Activated CD4-positive, alpha-beta T cell treated with anti-CD3 and anti-CD28 coated beads, Interleukin-2, Interleukin-4, amounts not matched to agents 100 ng/mL and 50 ng/mL, durations not matched to agents 16 hours and 8 hours (primary cell): ENCODE measurements around the gene ARRB1.
"Not testable (repeated sequence)": the region's sequence is repeated elsewhere in the genome, so short reads cannot be mapped to it uniquely, and the experiment has no call there.

Experiments
- DNase-seq: peaks from one replicate; pipeline ENCODE4 v3.0.0-alpha.2; 2020; ENCODE audit warnings: low spot score

Gene ARRB1

GRCh38 chr11:75351541-75351790 is at the start of gene ARRB1:
TSS of gene ARRB1 (minus strand) at chr11:75351661. CDS start at chr11:75351607, 54 bp downstream.
- DNase-seq = no peak

DNA sequence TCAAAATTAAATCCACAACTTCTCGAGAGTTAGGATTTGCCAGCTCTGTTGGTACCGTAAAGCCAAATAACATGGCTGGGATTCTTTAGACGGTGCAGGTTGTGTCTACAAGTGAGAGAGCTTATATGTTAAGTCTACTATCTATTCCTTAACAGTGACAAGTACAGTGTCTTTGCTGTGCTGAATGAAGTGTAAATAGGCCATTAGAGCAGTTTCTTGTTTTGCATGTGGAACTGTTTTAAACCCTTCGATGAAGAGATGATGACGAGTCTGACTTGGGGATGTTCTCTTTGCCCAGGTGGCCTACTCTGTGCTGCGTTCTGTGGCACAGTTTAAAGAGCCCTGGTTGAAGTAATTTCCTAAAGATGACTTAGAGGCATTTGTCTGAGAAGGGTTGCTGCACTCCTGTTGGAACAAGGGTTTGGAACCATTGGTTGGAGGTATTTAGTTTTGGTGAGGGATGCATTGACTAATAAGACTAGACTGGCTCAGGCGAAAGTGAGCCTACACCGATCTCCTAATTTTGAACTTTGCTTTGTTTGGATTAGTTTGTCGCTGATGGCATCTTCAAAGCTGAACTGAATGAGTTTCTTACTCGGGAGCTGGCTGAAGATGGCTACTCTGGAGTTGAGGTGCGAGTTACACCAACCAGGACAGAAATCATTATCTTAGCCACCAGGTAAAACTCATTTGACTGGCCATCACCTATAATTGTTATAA is 48.8 kb upstream of the ARRB1 start:
- peak; percentile 33 for DNase-seq

GRCh38 chr11:75399344-75400145 is 48.1 kb upstream of the ARRB1 start, which contains the start of gene RPS3:
TSS of gene RPS3 (plus strand) at chr11:75399518. CDS start at chr11:75399548, 30 bp downstream.
- DNase-seq = peak; percentile 92

DNA sequence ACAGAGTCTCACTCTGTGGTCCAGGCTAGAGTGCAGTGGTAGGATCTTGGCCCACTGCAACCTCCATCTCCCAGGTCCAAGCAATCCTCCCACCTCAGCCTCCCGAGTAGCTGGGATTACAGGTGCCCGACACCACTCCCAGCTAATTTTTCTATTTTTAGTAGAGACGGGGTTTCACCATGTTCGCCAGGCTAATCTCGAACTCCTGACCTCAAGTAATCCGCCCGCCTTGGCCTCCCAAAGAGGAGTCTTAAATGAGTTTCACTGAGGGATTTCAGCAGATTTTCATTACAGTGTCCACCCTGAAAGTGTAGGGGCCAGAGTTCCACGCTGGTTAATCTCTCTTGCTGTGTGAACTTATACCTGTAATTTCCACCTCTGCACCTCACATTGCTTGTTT is 47.4 kb upstream of the ARRB1 start:
- DNase-seq = no peak

- no peak for DNase-seq
Measured at GRCh38 chr11:75394085-75394840, 42.8 kb upstream of the ARRB1 start.

GRCh38 chr11:75389925-75390324 is 38.5 kb upstream of the ARRB1 start:
- DNase-seq = no peak

- no peak for DNase-seq
Measured at GRCh38 chr11:75389276-75389605, 37.8 kb upstream of the ARRB1 start.

- DNase-seq = peak; percentile 82
Measured at GRCh38 chr11:75388386-75389275, 37.2 kb upstream of the ARRB1 start.

- no peak for DNase-seq
Measured at GRCh38 chr11:75387736-75388294, 36.4 kb upstream of the ARRB1 start.

DNA sequence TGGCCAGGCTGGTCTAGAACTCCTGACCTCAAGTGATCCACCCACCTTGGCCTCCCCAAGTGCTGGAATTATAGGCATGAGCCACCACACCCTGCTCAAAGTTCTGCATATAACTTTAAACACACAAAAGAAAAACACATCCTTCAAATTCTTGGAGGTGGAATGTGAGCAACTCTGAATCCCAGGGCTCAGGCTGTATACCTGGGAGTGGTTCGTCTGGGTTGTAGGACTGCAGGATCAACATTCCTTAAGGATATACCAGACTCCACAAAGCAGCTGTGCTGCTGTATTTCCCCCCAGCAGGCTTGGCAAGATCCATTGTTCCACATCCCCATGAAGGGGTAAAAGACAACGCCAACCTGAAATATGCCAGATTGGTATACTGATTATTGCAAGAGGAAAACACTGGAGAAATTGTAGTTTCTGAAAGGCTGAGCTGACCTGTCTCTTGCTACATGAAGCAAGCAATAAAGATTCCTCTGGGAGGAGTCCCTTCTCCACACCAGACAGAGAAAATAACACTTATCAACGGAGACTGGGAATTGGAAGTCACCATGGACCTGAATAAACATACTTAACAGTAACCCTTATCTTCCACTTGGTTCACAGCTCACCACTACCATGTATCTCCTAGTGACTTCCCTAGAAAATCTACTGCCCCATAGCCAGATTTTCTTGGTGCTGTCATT is 35.6 kb upstream of the ARRB1 start:
- DNase-seq = no peak

- peak; percentile 72 for DNase-seq
Measured at GRCh38 chr11:75384438-75385080, 33.1 kb upstream of the ARRB1 start.

- no peak for DNase-seq
Measured at GRCh38 chr11:75383246-75383645, 31.8 kb upstream of the ARRB1 start.

- no peak for DNase-seq
Measured at GRCh38 chr11:75380716-75381420, 29.4 kb upstream of the ARRB1 start.

- no peak for DNase-seq
Measured at GRCh38 chr11:75380245-75380644, 28.8 kb upstream of the ARRB1 start.

DNA sequence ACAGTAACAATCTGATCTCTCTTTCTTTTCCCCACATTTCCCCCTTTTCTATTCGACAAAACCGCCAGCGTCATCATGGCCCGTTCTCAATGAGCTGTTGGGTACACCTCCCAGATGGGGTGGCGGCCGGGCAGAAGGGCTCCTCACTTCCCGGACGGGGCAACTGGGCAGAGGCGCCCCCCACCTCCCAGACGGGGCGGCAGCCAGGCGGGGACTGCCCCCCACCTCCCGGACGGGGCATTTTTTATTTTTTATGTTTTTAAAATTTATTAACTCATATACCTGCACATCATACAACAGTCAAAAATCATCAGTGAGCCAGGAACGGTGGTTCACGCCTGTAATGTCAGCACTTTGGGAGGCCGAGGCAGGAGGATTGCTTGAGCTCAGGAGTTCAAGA is 27.3 kb upstream of the ARRB1 start:
- not testable (repeated sequence) for DNase-seq

DNA sequence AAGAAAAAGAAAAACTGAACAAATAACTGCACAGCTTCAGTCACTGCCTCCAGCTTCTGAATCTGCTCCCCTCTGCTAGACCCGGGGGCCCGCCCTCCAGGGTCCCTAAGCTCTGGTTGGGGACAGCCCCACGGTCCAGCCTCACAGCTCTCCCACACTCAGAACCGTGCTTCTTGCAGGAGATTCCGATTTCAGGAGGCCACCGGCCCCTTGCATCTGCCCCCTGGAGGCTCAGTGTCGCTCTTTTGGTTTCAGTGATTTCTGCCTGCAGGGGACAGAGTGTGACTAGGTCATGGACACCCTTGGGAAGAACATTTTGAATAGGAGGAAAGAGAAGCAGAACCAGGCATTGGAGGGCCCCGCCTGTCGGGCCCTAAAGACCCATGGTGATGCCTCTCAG is 24.7 kb upstream of the ARRB1 start:
- DNase-seq = no peak

- no peak for DNase-seq
Measured at GRCh38 chr11:75375626-75376025, 24.2 kb upstream of the ARRB1 start.

GRCh38 chr11:75374646-75375045 is 23.2 kb upstream of the ARRB1 start:
- no peak for DNase-seq

- no peak for DNase-seq
Measured at GRCh38 chr11:75373201-75373600, 21.7 kb upstream of the ARRB1 start.
